Renal cortical epithelial cell (primary cell): ENCODE measurements around the gene TMEM178A. TPM values are rescaled to one million over a fixed set of nuclear protein-coding genes. Genes with fewer than 3 reads are reported as not detected.

ENCODE experiments used
- DNase-seq: peaks from one replicate; pipeline ENCODE4 v3.0.0-alpha.2; 2011; ENCODE audit warnings: low read depth
- total RNA-seq: library from RNA; depleted of rRNA; stranded (reverse); fragments of >200 nt; gene quantifications from 2 replicates; pipeline ENCODE4 v1.2.3, GENCODE V29; 2014

The TMEM178A gene
- total RNA-seq, 1 donor from 2014 or later: 2.9 TPM

DNA sequence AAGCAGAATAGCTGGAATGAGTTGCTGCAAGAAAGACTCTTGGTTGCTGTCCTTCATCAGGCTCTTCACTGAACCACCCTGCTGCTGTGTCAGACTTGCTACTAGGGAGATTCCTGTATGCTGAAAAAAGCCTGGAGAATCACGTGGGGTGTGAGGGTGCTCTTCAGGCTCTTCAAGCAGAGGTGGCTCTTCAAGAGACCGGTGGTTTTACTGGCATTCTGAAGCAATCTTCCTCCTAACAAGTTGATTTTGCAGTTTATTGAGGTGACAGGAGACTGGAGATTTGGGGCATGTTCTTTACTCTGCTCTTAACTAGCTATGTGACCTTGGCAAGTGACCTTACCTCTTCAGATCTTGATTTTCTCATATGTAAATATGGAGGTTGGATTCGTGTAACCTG lies 14.1 kb downstream of the TMEM178A start:
- DNase-seq: peak; percentile 11

DNA sequence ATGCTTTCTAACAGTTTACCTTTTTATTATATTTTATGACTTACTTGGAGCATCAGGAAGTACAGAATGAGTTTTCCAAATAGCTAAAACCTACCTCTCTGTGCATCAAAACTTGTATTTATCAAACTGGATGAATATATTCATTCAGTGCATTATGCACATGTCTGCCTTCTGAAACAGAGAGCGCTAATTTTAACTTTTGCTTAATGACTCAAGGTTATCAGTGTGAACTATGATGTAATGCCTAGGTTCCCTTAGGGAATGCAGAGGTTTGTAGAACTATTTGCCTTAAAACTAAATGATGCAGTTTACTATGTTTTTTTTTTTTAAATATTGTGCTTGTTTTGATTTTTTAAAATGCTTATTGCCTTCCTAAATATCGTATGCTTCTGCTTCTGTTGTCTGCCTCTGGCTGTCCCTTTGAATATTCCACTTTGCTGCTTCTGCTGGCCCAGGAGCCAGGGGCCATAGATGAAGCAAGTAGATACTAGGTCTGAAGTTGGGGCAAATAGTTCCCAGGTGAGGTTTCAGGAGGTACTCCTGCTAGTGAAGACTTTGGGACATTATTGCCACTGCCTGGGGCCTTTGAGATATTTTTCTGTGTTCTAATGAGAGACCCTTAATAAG lies 16.5 kb downstream of the TMEM178A start:
- DNase-seq: no peak

DNA sequence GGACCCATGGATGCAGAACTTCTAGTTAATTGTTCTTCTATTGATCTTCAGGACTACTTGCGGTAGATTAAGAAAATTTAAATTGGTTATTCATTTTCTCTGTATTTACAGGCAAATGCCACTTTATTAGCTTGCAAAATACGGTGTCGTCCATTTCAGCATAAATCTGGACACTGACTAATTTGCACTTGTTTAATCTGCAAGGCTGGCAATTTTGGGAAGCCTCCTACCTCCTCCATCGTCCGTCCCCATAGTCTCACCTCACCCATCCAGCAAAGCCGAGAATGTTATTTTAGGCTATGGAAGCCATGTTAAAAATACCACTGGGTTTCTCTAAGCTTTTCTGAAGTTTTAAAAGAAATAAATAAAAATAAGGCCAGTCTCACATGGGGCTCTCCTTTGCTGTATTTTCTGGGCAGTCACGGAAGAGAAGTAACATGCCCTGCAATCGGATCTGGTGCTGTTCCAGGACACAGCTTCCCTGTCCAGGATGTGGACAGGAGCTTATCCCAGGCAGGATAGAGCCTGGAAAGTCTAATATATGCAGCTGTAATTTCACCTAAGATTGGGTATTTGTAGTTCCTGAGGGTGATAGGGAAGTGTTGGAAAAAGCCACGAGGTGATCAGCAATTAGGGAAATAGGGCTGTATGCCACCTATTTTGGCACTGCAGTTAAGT lies 17.4 kb downstream of the TMEM178A start:
- DNase-seq: no peak

DNA sequence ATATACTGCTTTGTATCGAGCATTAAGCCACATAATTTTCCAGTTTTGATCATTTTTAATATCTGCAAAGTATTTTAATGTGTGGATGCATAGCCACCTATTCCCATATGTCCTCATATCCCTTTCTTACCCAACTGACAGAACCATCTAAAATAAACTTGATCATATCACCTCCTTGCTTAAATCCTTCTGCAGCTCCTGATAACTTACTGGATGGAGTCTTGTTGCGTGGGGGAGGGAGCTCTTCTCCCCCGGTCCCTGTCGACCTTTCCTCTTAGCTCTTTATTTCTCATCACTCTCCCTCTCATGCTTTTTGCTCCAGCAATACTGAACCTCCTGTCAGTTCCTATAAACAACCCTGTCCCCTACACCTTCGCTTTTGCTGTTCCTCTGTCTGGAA lies 18.7 kb downstream of the TMEM178A start:
- DNase-seq: no peak

DNA sequence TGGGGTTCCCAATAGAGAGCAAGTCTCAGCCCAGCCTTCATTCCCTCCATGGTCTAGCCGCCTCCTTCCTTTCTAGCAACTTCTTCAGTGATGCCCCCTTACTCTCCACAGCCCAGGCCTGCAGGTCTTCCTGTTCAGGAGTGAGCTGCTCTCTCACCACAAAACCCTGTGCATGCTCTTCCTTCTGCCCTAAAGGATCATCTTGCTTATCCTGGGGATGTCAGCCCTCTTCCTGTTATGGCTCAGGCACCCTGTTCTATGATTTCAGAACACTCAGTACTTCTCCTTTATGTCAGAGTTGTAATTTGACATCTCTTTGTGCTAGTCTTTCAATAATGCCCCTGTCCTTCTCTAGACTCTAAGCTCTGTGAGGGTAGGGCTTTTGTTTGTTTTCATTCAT lies 19.4 kb downstream of the TMEM178A start:
- DNase-seq: no peak

DNA sequence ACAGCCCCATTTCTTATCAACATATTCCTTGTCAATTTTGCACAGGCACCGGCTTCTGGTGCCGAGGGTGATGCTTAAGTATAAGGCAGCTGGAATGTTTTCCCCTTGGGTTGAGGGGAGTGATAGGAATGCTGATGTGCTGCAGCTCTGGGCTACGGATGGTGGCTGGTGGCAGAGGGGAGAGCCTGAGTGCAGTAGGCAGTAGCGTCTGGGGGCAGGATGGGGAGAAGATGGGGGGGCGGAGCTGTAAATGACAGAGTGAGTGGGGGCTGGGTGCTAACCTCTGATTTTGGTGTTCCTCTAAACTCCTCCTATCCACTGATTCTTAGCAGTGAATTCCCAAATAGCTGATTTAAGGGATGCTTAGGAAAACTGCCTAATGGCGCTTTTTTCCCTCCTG lies 20.7 kb downstream of the TMEM178A start:
- DNase-seq: no peak

DNA sequence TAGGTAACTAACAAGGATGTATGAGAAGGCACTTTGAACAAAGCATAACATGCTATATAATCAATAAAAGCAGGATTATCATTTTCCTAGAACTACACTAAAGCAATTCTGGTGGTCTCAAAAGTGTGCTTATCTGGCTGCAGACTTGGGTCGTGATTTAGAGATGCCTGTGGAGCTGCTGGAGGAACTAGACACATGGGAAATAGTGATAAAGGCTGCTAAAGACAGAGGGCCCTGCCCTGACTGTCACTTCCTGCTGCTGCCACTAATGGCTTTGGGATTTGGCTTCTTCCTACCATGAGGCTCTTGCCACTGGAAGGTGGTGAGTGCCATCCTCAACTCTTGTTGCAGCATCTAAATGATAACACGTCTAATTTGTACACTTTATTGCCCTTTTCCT lies 22.5 kb downstream of the TMEM178A start:
- DNase-seq: no peak

GRCh38 chr2:39689272-39689841 lies 23.6 kb downstream of the TMEM178A start:
- no peak for DNase-seq

GRCh38 chr2:39689876-39690275 lies 24.2 kb downstream of the TMEM178A start:
- no peak for DNase-seq

DNA sequence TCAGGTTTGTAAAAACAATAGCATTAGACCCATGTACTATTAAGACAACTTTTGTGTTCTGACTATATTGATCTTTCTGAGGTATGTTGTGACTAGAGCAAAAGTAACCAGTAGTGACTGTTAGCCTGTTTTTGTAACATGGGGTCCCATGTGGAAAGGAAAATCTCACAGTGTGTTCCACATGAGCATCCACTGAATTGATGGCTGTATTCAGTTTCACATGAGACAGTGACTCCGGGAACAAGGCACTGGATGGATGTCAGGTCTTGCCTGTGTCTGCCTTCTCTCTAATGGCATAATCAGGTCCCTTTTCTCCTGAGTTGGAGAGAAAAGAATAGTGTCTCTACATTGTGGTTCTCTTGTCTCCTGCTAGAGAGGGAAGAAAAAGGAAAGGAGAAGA lies 27.5 kb downstream of the TMEM178A start:
- DNase-seq: no peak

DNA sequence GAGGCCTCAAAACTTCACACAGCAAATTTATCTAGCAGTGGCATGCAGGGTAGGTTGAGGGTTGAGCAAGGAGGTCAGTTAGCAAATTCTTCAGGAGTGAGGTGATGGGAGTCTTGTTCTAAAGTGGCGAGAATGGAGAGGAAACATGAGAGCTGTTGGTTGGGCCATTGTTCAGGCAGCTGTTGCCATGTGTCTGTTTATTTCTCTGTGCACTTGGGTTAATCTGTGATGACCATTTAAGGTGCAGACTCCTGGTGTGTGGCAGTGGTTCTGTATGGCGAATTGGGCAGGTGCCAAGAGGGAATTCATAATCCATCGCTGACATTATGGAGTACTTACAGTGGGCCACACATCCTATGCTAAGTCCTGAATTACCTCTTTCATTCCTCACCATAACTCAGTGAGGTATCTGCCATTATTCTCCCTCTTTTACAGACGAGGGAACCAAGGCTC lies 30.4 kb downstream of the TMEM178A start:
- DNase-seq: peak; percentile 94

DNA sequence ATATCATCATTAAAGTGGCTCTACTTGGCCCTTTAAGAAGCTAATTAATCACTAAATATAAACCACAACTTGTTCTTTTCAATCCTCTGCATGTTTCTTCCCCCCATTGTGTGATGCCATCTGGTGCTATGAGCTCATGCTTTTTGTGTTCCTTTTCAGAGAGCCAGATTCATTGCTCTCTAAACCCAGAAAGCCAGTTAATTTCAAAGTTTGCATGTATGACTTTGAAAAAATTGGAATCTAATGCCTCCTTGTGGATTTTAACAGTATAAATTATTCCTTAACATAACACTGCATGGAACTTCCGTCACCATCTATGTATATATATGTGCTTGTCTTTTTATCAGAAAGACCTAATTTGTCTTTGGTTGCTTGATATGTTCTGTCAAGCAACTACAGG lies 31.1 kb downstream of the TMEM178A start:
- peak; percentile 81 for DNase-seq

DNA sequence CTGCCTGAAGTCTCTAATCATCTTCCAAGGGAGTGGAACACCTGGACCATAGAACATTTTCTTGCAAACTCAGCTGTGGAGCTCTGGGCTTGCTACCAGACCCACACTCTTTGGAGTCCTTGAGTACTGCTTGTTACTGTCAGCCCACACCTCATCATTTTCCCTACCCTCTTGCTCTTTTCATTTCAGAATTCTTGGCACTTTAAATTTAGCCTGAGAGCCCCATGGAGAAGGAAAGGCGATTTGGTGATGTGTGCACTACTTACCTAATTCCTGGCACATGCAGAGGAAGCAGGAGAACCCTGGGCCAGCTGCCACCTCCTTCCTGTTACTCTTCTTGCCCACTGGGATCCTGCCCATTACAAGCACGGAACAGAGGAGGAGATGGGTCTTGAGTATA lies 31.7 kb downstream of the TMEM178A start:
- DNase-seq: no peak

- no peak for DNase-seq
Observed at GRCh38 chr2:39701137-39701536, 35.4 kb downstream of the TMEM178A start.

DNA sequence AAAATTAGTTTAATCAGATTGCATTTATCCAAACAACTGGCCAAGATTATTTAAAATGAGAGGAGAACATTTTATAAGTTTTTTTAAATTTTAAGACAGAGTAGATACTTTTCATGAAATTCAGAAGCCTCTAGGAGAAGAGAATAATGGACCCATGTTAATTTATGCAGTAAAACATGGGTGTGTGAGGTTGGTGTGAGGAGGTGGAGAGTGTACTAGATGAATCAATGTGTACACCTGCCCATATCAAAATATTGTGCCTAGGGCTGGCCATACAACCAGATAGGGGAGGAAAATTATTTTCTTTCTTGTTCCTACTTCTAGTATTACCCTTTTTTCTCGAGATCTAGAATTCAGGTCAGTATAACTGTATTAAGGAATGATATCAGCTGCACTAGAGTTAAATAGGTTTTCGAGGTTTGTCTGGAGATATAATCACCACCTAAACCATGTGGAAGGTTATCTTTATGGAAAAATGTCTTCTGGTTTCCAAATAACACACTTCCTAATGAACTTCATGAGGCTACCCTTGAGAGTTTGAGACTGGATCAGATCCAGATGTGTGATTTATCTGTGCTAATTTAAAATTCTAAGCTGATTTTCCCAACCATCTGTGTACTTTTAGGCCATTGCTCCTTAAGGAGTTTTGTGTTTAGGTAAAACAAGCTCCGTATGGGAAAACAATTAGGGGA lies 37.6 kb downstream of the TMEM178A start:
- DNase-seq: no peak

GRCh38 chr2:39704540-39704939 lies 38.8 kb downstream of the TMEM178A start:
- no peak for DNase-seq

DNA sequence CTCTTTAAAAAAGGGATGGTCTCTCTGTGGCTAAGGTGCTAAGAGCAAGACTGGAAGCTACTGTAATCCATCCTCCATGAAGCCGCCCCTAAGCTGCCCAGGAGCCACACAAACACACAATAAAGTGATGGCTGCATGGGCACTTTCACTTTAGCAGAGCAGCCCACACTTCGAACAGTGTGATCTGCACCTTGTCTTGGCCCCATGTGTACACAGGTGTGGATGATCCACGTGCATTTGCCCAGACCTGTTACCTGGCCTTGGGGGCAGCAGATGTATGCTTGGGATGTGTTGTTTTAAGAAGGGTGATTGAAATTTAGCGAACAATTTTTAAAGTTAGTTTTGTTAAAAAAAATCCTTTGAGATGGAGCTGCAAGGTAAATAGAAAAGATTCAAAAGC lies 39.9 kb downstream of the TMEM178A start:
- DNase-seq: no peak

- DNase-seq: no peak
Observed at GRCh38 chr2:39706312-39706711, 40.6 kb downstream of the TMEM178A start.

DNA sequence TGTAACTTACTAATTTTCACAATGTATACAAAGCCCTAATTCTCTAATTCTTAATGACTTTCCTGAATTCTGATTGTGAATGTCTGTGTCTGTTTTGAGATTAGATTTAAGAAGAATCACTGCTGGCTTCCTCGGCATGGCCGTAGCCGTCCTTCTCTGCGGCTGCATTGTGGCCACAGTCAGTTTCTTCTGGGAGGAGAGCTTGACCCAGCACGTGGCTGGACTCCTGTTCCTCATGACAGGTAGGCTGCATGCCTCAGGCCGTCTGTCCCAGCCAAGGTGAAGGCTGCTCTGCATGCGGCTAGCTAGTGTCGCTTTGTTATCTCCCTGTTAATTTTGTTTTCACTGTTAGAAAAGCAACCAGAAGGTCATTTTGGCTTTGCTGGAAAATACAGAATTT lies 41.2 kb downstream of the TMEM178A start:
- no peak for DNase-seq

GRCh38 chr2:39708003-39708402 lies 42.3 kb downstream of the TMEM178A start:
- DNase-seq: no peak

DNA sequence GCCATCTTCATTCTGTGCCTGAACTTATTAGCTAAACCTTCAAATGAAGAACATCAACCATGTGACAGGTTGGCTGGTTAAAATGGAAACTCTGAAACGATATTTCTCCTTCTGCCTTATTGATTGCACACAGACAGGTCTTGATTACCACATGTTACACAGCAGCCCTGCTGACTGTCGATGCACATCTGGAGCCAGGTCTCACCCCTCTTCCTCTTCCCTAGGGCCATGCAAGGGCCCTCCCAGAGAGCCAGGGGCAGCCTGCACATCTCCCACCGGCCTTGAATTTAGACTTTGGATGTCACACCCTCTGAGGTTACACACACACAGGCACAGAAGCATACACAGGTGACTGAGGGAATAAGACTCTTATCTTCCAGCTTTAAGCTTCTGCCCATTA lies 45.1 kb downstream of the TMEM178A start:
- DNase-seq: no peak

GRCh38 chr2:39712953-39713352 lies 47.2 kb downstream of the TMEM178A start:
- no peak for DNase-seq

- DNase-seq: no peak
Observed at GRCh38 chr2:39715095-39715494, 49.4 kb downstream of the TMEM178A start.
